Neural cell (in vitro differentiated cells): ENCODE measurements around the gene IPO8. TPM values are rescaled to one million over a fixed set of nuclear protein-coding genes. Genes with fewer than 3 reads are reported as not detected.

ENCODE experiments used
- H2AFZ ChIP-seq: fragments of 200-600, 300-800 bp; sonication (generic), shearing (Covaris generic); 2 replicates; pipeline ENCODE4 v1.6.0; 2014; ENCODE audit warnings: low read depth, mild to moderate bottlenecking, antibody characterized with exemption, low read length, moderate library complexity
- H3F3A ChIP-seq: fragments of 200-600 bp; shearing (Covaris generic); 2 replicates; pipeline ENCODE4 v1.6.1; 2016; ENCODE audit warnings: mild to moderate bottlenecking, moderate library complexity, mixed read lengths, antibody characterized with exemption, low read length; ENCODE audit not compliant: insufficient read depth, poor library complexity, severe bottlenecking
- H3K27ac ChIP-seq: fragments of 200-600, 300-800 bp; sonication (generic), shearing (Covaris generic); 2 replicates; pipeline ENCODE4 v1.5.1; 2014; ENCODE audit warnings: mild to moderate bottlenecking, low read length, moderate library complexity
- H3K27me3 ChIP-seq: fragments of 300-800, 200-600 bp; sonication (generic), shearing (Covaris generic); 2 replicates; pipeline ENCODE4 v1.6.0; 2014; ENCODE audit warnings: mild to moderate bottlenecking, low read depth, low read length, moderate library complexity; ENCODE audit not compliant: insufficient read depth
- H3K36me3 ChIP-seq: fragments of 300-800, 200-600 bp; sonication (generic), shearing (Covaris generic); 2 replicates; pipeline ENCODE4 v1.5.1; 2014; ENCODE audit warnings: mild to moderate bottlenecking, antibody characterized with exemption, low read length, moderate library complexity; ENCODE audit not compliant: insufficient read depth
- H3K4me2 ChIP-seq: fragments of 300-800, 200-600 bp; sonication (generic), shearing (Covaris generic); 2 replicates; pipeline ENCODE4 v1.6.0; 2014; ENCODE audit warnings: mild to moderate bottlenecking, low read length
- H3K4me3 ChIP-seq: fragments of 300-800, 200-600 bp; sonication (generic), shearing (Covaris generic); 2 replicates; pipeline ENCODE4 v1.5.1; 2014; ENCODE audit warnings: mild to moderate bottlenecking, low read length, moderate library complexity
- H3K79me2 ChIP-seq: fragments of 200-600 bp; shearing (Covaris generic); replicated peaks from 2 replicates; pipeline ENCODE4 v1.6.0; 2014; ENCODE audit warnings: mild to moderate bottlenecking, low read length, moderate library complexity; ENCODE audit not compliant: insufficient read depth
- H3K9ac ChIP-seq: fragments of 300-800, 200-600 bp; sonication (generic), shearing (Covaris generic); 2 replicates; pipeline ENCODE4 v1.6.1; 2016; ENCODE audit warnings: mild to moderate bottlenecking, low read length, mixed read lengths
- H3K9me2 ChIP-seq: fragments of 200-600 bp; shearing (Covaris generic); 2 replicates; pipeline ENCODE4 v1.6.1; 2016; ENCODE audit warnings: mild to moderate bottlenecking, low read length, mixed read lengths; ENCODE audit not compliant: insufficient read depth
- H3K9me3 ChIP-seq: fragments of 200-600, 300-800 bp; sonication (generic), shearing (Covaris generic); 2 replicates; pipeline ENCODE4 v1.6.1; 2016; ENCODE audit warnings: mild to moderate bottlenecking, mixed run types, low read length, moderate library complexity, mixed read lengths
- H4K20me1 ChIP-seq: fragments of 200-600 bp; shearing (Covaris generic); 2 replicates; pipeline ENCODE4 v1.6.1; 2016; ENCODE audit warnings: mild to moderate bottlenecking, mixed run types; ENCODE audit not compliant: insufficient read depth
- EP300 ChIP-seq: fragments of 450-650 bp; conservative IDR thresholded peaks from 2 replicates; pipeline ENCODE4 v1.6.1; 2014; ENCODE audit warnings: antibody characterized with exemption, mild to moderate bottlenecking, moderate library complexity; ENCODE audit not compliant: poor library complexity, severe bottlenecking
- EZH2 ChIP-seq: fragments of 200-600, 300-800 bp; shearing (Covaris generic), sonication (generic); IDR thresholded peaks from 2 replicates; pipeline ENCODE4 v1.6.1; 2014; ENCODE audit warnings: antibody characterized with exemption, low read length, borderline replicate concordance, mild to moderate bottlenecking; ENCODE audit not compliant: insufficient read depth, poor library complexity, severe bottlenecking
- MXI1 ChIP-seq: fragments of 450-650 bp; conservative IDR thresholded peaks from 2 replicates; pipeline ENCODE4 v1.6.1; 2014; ENCODE audit warnings: antibody characterized with exemption, mild to moderate bottlenecking; ENCODE audit not compliant: poor library complexity, severe bottlenecking
- POLR2AphosphoS5 ChIP-seq: IDR thresholded peaks from 2 replicates; pipeline ENCODE4 v1.6.1; 2012
- RAD21 ChIP-seq: fragments of 450-650 bp; conservative IDR thresholded peaks from 2 replicates; pipeline ENCODE4 v1.6.1; 2014; ENCODE audit warnings: antibody characterized with exemption, mild to moderate bottlenecking, moderate library complexity
- SMC3 ChIP-seq: fragments of 450-650 bp; conservative IDR thresholded peaks from 2 replicates; pipeline ENCODE4 v1.6.1; 2014; ENCODE audit warnings: antibody characterized with exemption, mild to moderate bottlenecking, moderate library complexity; ENCODE audit not compliant: poor library complexity
- TAF1 ChIP-seq: IDR thresholded peaks from 2 replicates; pipeline ENCODE4 v1.6.1; 2012; ENCODE audit warnings: low read depth
- polyA plus RNA-seq: library from polyadenylated mRNA; depleted of rRNA; stranded (reverse); fragments of >200 nt; gene quantifications from 2 replicates; pipeline ENCODE4 v1.2.3, GENCODE V29; 2014
- TF ChIP-seq, protein P1 (sequence below): fragments of 450-650 bp; IDR thresholded peaks from 2 replicates; pipeline ENCODE4 v1.5.1; 2014; ENCODE audit warnings: antibody characterized with exemption, mild to moderate bottlenecking, moderate library complexity; ENCODE audit not compliant: poor library complexity, severe bottlenecking
- TF ChIP-seq, protein P2 (sequence below): IDR thresholded peaks from 2 replicates; pipeline ENCODE4 v1.6.1; 2012; ENCODE audit warnings: borderline replicate concordance

IPO8 gene
- polyA plus RNA-seq, 1 donor from 2014 or later, result 18.8 TPM

DNA sequence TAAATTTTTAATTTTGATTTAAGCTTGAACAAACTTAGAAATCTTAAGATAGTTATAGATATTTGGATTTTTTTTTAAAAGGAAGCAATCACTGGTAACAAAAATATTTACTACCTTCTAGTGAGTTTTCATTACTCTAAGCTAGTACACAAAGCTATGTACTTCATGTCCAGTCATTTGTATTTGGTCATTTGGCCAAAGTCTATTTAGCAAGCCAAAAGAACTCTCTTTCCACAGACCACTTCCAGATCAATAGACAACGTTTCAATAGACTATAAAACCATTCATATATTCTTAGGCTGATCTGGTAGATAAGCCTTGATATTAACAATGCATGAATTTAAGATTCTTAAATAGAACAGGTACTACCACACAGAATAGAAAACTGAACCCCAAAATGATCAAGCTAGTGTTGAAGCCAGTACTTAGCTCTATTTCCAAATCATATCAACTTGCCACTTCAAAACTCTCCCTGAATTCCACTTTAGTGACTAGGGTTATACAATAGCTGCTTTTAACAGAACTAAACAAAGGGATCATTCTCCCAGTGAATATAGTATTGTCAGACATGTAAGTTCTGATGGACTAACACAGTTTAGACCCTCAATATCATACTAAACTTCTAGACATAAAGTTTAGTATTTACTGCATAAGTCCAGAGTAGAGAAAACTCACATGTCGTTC, 37.4 kb upstream of the IPO8 start:
- TF ChIP-seq SMC3, result no peak
- TF ChIP-seq EZH2, result no peak
- no peak for TF ChIP-seq POLR2AphosphoS5
- no peak for TF ChIP-seq TAF1
- TF ChIP-seq MXI1, result no peak
- TF ChIP-seq RAD21, result no peak
- TF ChIP-seq, protein P1, sequence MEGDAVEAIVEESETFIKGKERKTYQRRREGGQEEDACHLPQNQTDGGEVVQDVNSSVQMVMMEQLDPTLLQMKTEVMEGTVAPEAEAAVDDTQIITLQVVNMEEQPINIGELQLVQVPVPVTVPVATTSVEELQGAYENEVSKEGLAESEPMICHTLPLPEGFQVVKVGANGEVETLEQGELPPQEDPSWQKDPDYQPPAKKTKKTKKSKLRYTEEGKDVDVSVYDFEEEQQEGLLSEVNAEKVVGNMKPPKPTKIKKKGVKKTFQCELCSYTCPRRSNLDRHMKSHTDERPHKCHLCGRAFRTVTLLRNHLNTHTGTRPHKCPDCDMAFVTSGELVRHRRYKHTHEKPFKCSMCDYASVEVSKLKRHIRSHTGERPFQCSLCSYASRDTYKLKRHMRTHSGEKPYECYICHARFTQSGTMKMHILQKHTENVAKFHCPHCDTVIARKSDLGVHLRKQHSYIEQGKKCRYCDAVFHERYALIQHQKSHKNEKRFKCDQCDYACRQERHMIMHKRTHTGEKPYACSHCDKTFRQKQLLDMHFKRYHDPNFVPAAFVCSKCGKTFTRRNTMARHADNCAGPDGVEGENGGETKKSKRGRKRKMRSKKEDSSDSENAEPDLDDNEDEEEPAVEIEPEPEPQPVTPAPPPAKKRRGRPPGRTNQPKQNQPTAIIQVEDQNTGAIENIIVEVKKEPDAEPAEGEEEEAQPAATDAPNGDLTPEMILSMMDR, result no peak
- TF ChIP-seq EP300, result no peak
- TF ChIP-seq, protein P2, sequence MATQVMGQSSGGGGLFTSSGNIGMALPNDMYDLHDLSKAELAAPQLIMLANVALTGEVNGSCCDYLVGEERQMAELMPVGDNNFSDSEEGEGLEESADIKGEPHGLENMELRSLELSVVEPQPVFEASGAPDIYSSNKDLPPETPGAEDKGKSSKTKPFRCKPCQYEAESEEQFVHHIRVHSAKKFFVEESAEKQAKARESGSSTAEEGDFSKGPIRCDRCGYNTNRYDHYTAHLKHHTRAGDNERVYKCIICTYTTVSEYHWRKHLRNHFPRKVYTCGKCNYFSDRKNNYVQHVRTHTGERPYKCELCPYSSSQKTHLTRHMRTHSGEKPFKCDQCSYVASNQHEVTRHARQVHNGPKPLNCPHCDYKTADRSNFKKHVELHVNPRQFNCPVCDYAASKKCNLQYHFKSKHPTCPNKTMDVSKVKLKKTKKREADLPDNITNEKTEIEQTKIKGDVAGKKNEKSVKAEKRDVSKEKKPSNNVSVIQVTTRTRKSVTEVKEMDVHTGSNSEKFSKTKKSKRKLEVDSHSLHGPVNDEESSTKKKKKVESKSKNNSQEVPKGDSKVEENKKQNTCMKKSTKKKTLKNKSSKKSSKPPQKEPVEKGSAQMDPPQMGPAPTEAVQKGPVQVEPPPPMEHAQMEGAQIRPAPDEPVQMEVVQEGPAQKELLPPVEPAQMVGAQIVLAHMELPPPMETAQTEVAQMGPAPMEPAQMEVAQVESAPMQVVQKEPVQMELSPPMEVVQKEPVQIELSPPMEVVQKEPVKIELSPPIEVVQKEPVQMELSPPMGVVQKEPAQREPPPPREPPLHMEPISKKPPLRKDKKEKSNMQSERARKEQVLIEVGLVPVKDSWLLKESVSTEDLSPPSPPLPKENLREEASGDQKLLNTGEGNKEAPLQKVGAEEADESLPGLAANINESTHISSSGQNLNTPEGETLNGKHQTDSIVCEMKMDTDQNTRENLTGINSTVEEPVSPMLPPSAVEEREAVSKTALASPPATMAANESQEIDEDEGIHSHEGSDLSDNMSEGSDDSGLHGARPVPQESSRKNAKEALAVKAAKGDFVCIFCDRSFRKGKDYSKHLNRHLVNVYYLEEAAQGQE, result no peak
- H3K9me2 ChIP-seq, result no peaks in the 10 kb centered on the region
- no peak overlapping the region for H3K9ac ChIP-seq
- H3K27ac ChIP-seq, result no peak overlapping the region
- no peaks in the 10 kb centered on the region for H3K79me2 ChIP-seq
- no peaks in the 10 kb centered on the region for H3F3A ChIP-seq
- H3K36me3 ChIP-seq, result no peaks in the 10 kb centered on the region
- no peaks in the 10 kb centered on the region for H4K20me1 ChIP-seq
- no peak overlapping the region for H3K4me2 ChIP-seq
- H2AFZ ChIP-seq, result no peak overlapping the region
- H3K9me3 ChIP-seq, result no peaks in the 10 kb centered on the region
- H3K27me3 ChIP-seq, result no peaks in the 10 kb centered on the region
- H3K4me3 ChIP-seq, result no peak overlapping the region

DNA sequence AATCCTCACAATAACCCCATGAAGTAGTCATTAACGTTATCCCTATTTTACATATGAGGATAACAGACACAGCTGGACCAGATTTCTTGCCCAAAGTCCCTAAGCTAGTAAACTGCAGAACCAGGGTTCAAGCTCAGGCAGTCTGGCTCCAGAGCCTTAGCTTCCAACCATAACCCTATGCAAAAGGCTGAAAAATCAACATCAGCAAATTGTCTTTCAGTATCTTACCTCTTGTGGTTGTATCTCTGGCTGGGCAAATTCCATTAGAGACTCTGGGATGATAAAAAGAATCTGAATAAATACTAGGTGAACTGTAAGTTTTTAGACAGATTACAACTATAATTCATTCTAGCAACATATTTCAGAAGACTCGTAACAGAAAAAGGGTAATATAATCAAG, 34.3 kb upstream of the IPO8 start:
- Histone ChIP-seq H4K20me1 (no peaks in the 10 kb centered on the region), H3K27ac (no peak overlapping the region), H3K36me3 (no peaks in the 10 kb centered on the region), H3K4me2 (no peak overlapping the region), H3K9me2 (no peaks in the 10 kb centered on the region), H3K9ac (no peak overlapping the region), H3F3A (no peaks in the 10 kb centered on the region), H3K79me2 (no peaks in the 10 kb centered on the region), H2AFZ (no peak overlapping the region), H3K27me3 (no peaks in the 10 kb centered on the region), H3K9me3 (no peaks in the 10 kb centered on the region), H3K4me3 (no peak overlapping the region)
- TF ChIP-seq TAF1, result no peak
- no peak for TF ChIP-seq RAD21
- TF ChIP-seq, protein P2, result no peak
- TF ChIP-seq POLR2AphosphoS5, result no peak
- no peak for TF ChIP-seq EZH2
- no peak for TF ChIP-seq EP300
- TF ChIP-seq MXI1, result no peak
- no peak for TF ChIP-seq SMC3
- TF ChIP-seq, protein P1, result no peak
